DOHH2 (cell line): ENCODE results near the gene RASSF4.

Experiments
- CTCF ChIP-seq: fragments of 200-600 bp; sonication (generic); IDR thresholded peaks from one replicate; pipeline ENCODE4 v1.5.1; 2014; ENCODE audit warnings: antibody characterized with exemption, mild to moderate bottlenecking, low read depth, low read length; ENCODE audit not compliant: poor library complexity, severe bottlenecking
- EZH2phosphoT487 ChIP-seq: fragments of 200-600 bp; sonication (generic); IDR thresholded peaks from 2 replicates; pipeline ENCODE4 v1.6.1; 2017; ENCODE audit warnings: borderline replicate concordance, mild to moderate bottlenecking, antibody characterized with exemption, low read length, moderate library complexity, mixed read lengths

DNA sequence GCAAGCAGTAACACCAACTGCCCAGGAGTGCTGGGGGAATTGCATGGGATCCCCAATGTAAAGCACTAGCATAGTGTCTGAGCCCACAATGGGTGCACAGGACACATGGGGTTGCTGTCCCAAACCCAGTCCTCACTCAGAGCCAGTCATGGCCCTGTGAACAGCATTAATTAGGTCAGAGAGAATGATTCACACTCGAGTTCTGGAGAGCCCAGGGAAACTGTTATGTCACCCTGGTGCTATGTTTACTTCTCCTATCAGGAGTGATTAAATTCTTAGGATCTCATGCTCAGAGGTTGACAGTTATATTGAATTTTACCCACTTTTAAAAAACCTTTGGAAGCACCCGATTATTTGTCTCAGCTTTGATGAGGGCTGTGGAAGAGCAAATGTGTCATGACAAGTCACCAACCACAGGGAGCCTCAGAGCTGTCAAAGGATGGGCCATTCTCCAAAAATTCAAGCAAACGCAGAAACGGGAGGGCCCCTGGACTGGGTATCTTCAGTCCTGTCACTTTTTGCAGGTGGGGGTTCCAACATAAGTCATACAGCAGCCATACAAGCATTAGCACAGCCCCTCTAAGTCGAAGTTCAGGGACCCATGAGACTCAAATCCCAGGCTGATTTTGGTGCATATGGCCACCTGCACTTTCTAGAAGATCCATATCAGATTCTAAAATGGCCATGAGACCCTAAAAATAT, 1.3 kb upstream of the RASSF4 start:
- TF ChIP-seq CTCF (no peak), EZH2phosphoT487 (no peak)
